Loucy (cell line): ENCODE data around the gene KNCN.

Experiments used
- EZH2phosphoT487 ChIP-seq: fragments of 200-600 bp; IDR thresholded peaks from 2 replicates; pipeline ENCODE4 v1.6.1; 2018; ENCODE audit warnings: antibody characterized with exemption, mild to moderate bottlenecking, moderate library complexity, borderline replicate concordance
- TF ChIP-seq, protein P1 (sequence below): fragments of 200-600 bp; sonication (generic); conservative IDR thresholded peaks from 2 replicates; pipeline ENCODE4 v1.5.1; 2014; ENCODE audit warnings: mild to moderate bottlenecking, antibody characterized with exemption, low read length

DNA sequence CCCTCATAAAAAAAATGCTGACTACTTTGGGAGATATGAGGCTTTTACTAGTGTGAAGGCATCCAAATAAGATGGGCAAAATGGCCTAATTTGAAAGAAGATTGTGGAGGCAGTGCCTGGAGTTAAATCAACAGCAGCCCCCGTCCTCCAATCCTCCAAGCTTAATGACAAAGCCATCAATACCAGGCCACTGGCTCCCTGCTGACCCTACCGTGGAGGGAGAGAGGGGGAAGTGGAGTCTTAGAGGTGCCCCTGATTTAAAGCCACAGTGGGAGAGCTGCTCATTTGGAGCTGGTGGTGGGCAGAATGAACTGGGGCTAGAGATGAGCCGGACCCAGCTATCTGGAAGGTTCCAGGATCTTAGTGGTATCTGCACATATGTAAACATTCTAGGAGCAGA is 24.3 kb upstream of the KNCN start:
- TF ChIP-seq, protein P1, sequence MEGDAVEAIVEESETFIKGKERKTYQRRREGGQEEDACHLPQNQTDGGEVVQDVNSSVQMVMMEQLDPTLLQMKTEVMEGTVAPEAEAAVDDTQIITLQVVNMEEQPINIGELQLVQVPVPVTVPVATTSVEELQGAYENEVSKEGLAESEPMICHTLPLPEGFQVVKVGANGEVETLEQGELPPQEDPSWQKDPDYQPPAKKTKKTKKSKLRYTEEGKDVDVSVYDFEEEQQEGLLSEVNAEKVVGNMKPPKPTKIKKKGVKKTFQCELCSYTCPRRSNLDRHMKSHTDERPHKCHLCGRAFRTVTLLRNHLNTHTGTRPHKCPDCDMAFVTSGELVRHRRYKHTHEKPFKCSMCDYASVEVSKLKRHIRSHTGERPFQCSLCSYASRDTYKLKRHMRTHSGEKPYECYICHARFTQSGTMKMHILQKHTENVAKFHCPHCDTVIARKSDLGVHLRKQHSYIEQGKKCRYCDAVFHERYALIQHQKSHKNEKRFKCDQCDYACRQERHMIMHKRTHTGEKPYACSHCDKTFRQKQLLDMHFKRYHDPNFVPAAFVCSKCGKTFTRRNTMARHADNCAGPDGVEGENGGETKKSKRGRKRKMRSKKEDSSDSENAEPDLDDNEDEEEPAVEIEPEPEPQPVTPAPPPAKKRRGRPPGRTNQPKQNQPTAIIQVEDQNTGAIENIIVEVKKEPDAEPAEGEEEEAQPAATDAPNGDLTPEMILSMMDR, result no peak
- TF ChIP-seq EZH2phosphoT487, result no peak
